HTERT RPE-1 (cell line): ENCODE results near the gene CYP2U1.

Source experiments
- in situ Hi-C: fragments of 300-500 bp; cut with MboI; formaldehyde crosslinking; loops from 4 replicates; pipeline ENCODE4 v1.14.3; 2020; ENCODE audit warnings: low sequenced_read_pairs

Gene CYP2U1

GRCh38 chr4:107978716-107979451, 47.5 kb downstream of the CYP2U1 start:
- in situ Hi-C loops: no loop called here

GRCh38 chr4:107987916-107988762, 56.8 kb downstream of the CYP2U1 start:
- in situ Hi-C loops: no loop called here

- in situ Hi-C loops: no loop called here
These were observed 57.4 kb downstream of the CYP2U1 start for GRCh38 chr4:107988763-107989035.

- in situ Hi-C loops: no loop called here
These were observed 57.8 kb downstream of the CYP2U1 start for GRCh38 chr4:107989162-107989536.

- in situ Hi-C loops: no loop called here
These were observed 58.4 kb downstream of the CYP2U1 start, which contains the start of gene HADH for GRCh38 chr4:107989537-107990386. Gene HADH (plus strand): TSS chr4:107989889. CDS start chr4:107989933, 44 bp downstream.

- in situ Hi-C loops: no loop called here
These were observed 60.7 kb downstream of the CYP2U1 start for GRCh38 chr4:107991945-107992630.

GRCh38 chr4:107993969-107994368, 62.6 kb downstream of the CYP2U1 start:
- in situ Hi-C loops: no loop called here

- in situ Hi-C loops: no loop called here
These were observed 63.5 kb downstream of the CYP2U1 start for GRCh38 chr4:107994894-107995293.

- in situ Hi-C loops: no loop called here
These were observed 65.8 kb downstream of the CYP2U1 start for GRCh38 chr4:107996949-107997788.

- in situ Hi-C loops: no loop called here
These were observed 66.4 kb downstream of the CYP2U1 start for GRCh38 chr4:107997794-107998193.

GRCh38 chr4:107999932-108000539, 68.7 kb downstream of the CYP2U1 start:
- in situ Hi-C loops: no loop called here

GRCh38 chr4:108001540-108002135, 70.3 kb downstream of the CYP2U1 start:
- in situ Hi-C loops: no loop called here
